C4-2B (cell line): ENCODE results near the gene USP2.

Experiments used
- H3K27ac ChIP-seq: fragments of 450-650 bp; 2 replicates; pipeline ENCODE4 v1.5.1; 2017
- CTCF ChIP-seq: fragments of 450-650 bp; conservative IDR thresholded peaks from 2 replicates; pipeline ENCODE4 v1.5.1; 2017; ENCODE audit warnings: mild to moderate bottlenecking
- ZFX ChIP-seq: fragments of 450-650 bp; IDR thresholded peaks from 2 replicates; pipeline ENCODE4 v1.6.1; 2017

USP2 gene

GRCh38 chr11:119316729-119317591, 64.5 kb downstream of the USP2 start, which contains the start of gene MCAM:
Gene MCAM (minus strand): TSS chr11:119317130. CDS start chr11:119317101, 29 bp downstream.
- no peak within 1 kb of the TSS for H3K27ac ChIP-seq
- TF ChIP-seq ZFX (no peak), CTCF (no peak)

GRCh38 chr11:119316016-119316728, 65.3 kb downstream of the USP2 start:
- no peak for TF ChIP-seq ZFX

DNA sequence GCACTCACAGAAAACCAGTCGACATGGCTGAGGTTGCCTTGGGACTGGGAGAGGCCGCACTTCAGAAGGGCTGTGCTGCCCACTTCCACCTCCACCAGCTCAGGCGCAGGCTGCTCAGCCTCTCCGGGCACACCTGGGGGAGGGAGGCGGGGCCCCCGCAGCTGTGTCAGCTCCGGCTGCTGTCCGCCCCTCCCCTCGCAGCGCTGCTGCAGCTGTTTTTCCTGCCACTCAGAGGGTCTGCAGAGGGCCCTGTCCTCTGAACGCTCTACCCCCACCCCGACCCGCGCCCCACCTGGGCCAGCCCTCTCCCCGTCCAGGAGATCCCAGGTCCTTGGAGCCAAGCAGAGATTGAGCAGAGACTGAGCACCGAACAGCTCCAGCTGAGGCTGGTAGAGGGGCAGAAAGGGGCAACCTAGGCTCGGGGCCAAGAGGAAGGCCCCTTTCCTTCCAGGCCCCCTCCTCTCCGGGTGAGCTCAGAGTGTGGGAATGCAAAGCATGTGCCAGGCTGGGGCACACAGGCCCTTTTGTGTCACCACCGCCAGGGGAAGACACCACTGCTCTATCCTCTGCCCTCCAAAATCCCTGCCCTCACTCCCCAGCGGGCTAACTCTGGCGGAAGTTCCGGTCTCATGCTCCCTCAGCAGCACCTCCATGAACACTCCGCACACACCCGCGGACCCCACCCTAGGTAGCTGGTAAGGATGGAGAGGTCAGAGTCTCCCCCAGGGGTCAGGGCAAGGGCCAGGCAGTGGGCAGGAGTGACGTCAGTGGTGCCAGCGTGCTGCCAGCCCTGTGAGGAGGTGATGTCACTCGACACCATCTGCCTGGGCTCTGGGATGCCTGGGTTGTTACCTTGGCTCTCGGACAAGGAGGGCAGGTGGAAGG, 66.1 kb downstream of the USP2 start:
- TF ChIP-seq CTCF (no peak), ZFX (no peak)
- no peak overlapping the region for H3K27ac ChIP-seq

More at GRCh38 chr11:119316016-119316728, 65.3 kb downstream of the USP2 start:
- H3K27ac ChIP-seq = no peak overlapping the region

DNA sequence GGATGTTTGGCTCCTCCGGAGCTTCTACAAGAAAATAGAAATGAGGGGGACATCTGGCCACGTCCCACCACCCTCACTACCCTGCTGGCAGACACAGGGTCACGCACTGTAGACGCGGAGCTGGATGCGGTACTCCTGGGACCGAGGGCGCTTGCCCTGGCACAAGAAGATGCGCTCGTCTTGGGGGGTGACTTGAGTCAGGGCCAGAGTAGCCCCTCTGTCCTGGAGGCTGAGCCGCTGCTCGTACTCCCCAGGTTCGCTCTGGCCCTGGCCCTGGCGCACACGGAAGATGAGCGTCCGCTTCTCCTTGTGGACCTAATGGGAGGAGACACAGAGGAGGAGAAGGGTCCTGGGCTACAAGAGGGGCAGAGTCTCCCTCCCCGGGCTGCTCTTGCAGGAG, 66.8 kb downstream of the USP2 start:
- TF ChIP-seq CTCF (no peak), ZFX (no peak)
- H3K27ac ChIP-seq = no peak overlapping the region

- H3K27ac ChIP-seq = no peak overlapping the region
Observed at GRCh38 chr11:119310682-119311052, 70.8 kb downstream of the USP2 start.

GRCh38 chr11:119309953-119310681, 71.4 kb downstream of the USP2 start:
- no peak overlapping the region for H3K27ac ChIP-seq
- TF ChIP-seq CTCF = no peak
- TF ChIP-seq ZFX = no peak

More at GRCh38 chr11:119310682-119311052, 70.8 kb downstream of the USP2 start:
- TF ChIP-seq ZFX (no peak), CTCF (no peak)

DNA sequence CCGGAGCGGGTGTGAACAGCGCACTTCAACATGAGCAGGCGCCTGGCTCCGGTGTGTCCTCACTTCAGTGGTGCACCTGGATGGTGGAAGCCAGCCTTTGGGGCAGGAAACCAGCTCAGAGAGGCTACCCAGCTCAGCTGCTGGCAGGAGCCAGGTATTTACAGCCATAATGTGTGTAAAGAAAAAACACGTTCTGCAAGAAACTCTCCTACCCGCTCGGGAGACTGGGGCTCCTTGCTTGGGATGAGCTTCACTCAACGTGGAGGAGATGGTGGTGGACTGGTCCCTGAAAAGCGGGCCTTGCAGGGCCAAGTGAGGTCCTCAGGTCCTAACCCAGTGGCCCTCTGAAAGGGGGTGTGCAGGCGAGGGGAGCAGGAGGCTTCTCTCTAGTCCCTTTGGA, 72.1 kb downstream of the USP2 start:
- no peak overlapping the region for H3K27ac ChIP-seq
- TF ChIP-seq ZFX (no peak), CTCF (no peak)
